Activated CD8-positive, alpha-beta T cell treated with anti-CD3 and anti-CD28 coated beads for 36 hours (primary cell): ENCODE data around the gene PROCR. TPM values are rescaled to one million over a fixed set of nuclear protein-coding genes. Genes with fewer than 3 reads are reported as not detected.
"Not testable (repeated sequence)": the region's sequence is repeated elsewhere in the genome, so short reads cannot be mapped to it uniquely, and the experiment has no call there.

Experiments
- ATAC-seq: fragments of 200-7000 bp; cut with Tn5 transposase; one replicate; pipeline ENCODE4 v1.10.0; 2021; ENCODE audit warnings: mild to moderate bottlenecking, moderate library complexity
- CTCF ChIA-PET: fragments of 350-600 bp; sonication (Branson Sonifier 250); formaldehyde crosslinking; loops from one replicate; lab custom pipeline; 2021; ENCODE audit warnings: antibody characterized with exemption; lab: Charles Lee
- POLR2A ChIA-PET: fragments of 350-600 bp; sonication (Branson Sonifier 250); formaldehyde crosslinking; loops from one replicate; lab custom pipeline; 2021; ENCODE audit warnings: antibody characterized with exemption; lab: Charles Lee
- DNase-seq: peaks from one replicate; pipeline ENCODE4 v3.0.0-alpha.2; 2020
- H3K27ac Mint-ChIP-seq: one replicate; pipeline ENCODE4 v1.8.0; 2021; ENCODE audit warnings: mild to moderate bottlenecking, mixed read lengths
- H3K27me3 Mint-ChIP-seq: one replicate; pipeline ENCODE4 v1.8.0; 2021; ENCODE audit warnings: mixed read lengths
- H3K36me3 Mint-ChIP-seq: one replicate; pipeline ENCODE4 v1.8.0; 2021; ENCODE audit warnings: low read depth, mixed read lengths
- H3K4me1 Mint-ChIP-seq: one replicate; pipeline ENCODE4 v1.8.0; 2021; ENCODE audit warnings: low read depth, mixed read lengths
- H3K4me3 Mint-ChIP-seq: one replicate; pipeline ENCODE4 v1.8.0; 2021; ENCODE audit warnings: mild to moderate bottlenecking, moderate library complexity, mixed read lengths
- H3K9me3 Mint-ChIP-seq: one replicate; pipeline ENCODE4 v1.8.0; 2021; ENCODE audit warnings: mixed read lengths
- intact Hi-C: fragments of 100-400 bp; cut with micrococcal nuclease; formaldehyde crosslinking; loops from one replicate; pipeline ENCODE4 v1.10.0; 2022
- total RNA-seq, 2 experiments: library from RNA; stranded (reverse); gene quantifications; one replicate each; pipeline ENCODE4 v1.2.3, GENCODE V29; 2021
- TF ChIP-seq, protein P1 (sequence below): fragments of 200-600 bp; IDR thresholded peaks from one replicate; pipeline ENCODE4 v1.8.0; 2022; ENCODE audit warnings: antibody characterized with exemption, mild to moderate bottlenecking

The PROCR gene
- total RNA-seq, 2 experiments from 2014 or later: 2.3 to 3.0 TPM

DNA sequence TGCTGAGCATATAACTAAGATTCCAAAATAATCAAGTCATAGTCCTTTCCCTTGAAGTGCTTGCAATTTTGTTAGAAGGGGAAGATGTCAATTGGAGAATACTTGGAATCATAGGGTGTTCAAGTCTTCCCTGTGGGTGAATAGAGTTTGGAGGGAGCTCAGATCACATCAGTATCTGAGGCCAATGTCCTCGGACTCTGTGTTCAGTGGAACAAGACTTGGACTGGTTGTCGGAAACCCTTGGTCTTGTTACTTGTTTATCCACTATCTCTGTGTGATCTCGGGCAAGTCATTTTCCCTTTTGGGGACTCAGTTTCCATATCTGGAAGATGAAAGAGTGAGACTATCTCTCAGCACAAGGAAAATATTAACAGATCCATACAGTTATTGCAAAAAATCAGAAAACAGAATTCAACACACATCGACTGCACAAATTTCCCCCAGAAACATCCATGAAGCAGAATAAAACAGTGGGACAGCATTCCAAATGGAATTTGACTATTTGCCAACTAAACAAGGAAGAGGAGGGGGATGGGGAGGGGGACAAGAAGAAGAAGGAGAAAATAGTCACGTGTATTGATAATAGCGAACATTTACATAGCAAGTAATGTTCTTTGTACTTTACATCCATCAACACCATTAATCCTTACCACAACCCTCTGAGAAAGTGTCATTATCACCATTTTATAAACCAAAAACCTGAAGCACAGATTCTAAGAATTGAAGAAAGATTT is 20.9 kb upstream of the PROCR start:
- Mint-ChIP-seq H3K36me3 (peaks cover 4% of the 10 kb centered on the region), H3K27ac (no peak overlapping the region), H3K4me1 (peaks cover 14% of the 10 kb centered on the region), H3K4me3 (no peak overlapping the region), H3K27me3 (no peaks in the 10 kb centered on the region), H3K9me3 (no peaks in the 10 kb centered on the region)
- DNase-seq (no peak), ATAC-seq (no peak)
- POLR2A ChIA-PET: no interaction called here
- TF ChIP-seq, protein P1, sequence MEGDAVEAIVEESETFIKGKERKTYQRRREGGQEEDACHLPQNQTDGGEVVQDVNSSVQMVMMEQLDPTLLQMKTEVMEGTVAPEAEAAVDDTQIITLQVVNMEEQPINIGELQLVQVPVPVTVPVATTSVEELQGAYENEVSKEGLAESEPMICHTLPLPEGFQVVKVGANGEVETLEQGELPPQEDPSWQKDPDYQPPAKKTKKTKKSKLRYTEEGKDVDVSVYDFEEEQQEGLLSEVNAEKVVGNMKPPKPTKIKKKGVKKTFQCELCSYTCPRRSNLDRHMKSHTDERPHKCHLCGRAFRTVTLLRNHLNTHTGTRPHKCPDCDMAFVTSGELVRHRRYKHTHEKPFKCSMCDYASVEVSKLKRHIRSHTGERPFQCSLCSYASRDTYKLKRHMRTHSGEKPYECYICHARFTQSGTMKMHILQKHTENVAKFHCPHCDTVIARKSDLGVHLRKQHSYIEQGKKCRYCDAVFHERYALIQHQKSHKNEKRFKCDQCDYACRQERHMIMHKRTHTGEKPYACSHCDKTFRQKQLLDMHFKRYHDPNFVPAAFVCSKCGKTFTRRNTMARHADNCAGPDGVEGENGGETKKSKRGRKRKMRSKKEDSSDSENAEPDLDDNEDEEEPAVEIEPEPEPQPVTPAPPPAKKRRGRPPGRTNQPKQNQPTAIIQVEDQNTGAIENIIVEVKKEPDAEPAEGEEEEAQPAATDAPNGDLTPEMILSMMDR: no peak
- CTCF ChIA-PET: no interaction called here
- intact Hi-C loops: no loop called here

DNA sequence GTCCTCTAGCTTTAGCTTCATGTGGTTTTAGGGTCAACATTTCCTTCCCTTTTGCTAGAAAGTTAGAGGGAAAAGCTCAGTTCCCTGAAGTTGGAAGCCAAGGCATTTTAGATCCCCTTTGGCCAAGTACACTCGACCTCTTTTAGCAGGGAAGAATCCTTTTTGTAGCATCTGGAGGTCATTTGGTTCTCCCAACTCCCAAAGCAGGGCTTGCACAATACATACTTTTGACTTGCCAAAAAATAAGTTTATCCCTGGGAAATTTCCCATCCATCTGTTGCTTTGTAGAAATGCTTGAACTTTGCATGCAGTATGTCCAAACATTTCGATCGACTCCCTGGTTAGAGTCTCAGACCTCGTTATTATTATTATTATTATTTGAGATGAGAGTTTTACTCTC is 20.1 kb upstream of the PROCR start:
- ChIA-PET CTCF (no interaction called here), POLR2A (no interaction called here)
- TF ChIP-seq, protein P1: no peak

DNA sequence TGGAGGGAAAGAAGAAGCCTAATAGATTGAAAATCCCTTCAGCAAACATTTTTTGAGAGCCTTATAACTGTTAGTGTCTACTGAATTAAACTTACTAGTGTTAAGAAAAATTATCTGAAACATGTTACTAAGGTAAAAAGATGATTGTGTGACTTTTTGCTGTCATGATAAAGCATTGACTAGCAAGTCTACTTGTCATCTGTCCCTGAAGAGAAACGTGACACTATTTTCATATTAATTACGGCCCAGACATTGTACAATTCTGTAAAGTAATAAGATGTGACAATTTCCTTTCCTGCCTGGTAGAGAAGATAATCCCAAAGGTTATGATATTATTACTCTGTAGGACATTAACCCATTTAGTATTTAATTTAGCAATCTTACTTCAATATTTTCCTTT is 15.9 kb upstream of the PROCR start:
- Mint-ChIP-seq H3K27ac (no peak overlapping the region), H3K36me3 (no peaks in the 10 kb centered on the region), H3K4me1 (peaks cover 6% of the 10 kb centered on the region), H3K4me3 (no peak overlapping the region), H3K9me3 (no peaks in the 10 kb centered on the region), H3K27me3 (no peaks in the 10 kb centered on the region)
- POLR2A ChIA-PET: no interaction called here
- DNase-seq (no peak), ATAC-seq (no peak)
- TF ChIP-seq, protein P1: no peak
- CTCF ChIA-PET: no interaction called here
- intact Hi-C loops: no loop called here

More for the DNA sequence above, 20.1 kb upstream of the PROCR start:
- DNase-seq (no peak), ATAC-seq (no peak)
- H3K27ac Mint-ChIP-seq: no peak overlapping the region
- no peak overlapping the region for H3K4me3 Mint-ChIP-seq
- peaks cover 11% of the 10 kb centered on the region for H3K4me1 Mint-ChIP-seq
- no peaks in the 10 kb centered on the region for H3K27me3 Mint-ChIP-seq
- H3K36me3 Mint-ChIP-seq: peaks cover 3% of the 10 kb centered on the region
- no peaks in the 10 kb centered on the region for H3K9me3 Mint-ChIP-seq
- intact Hi-C loops: no loop called here

DNA sequence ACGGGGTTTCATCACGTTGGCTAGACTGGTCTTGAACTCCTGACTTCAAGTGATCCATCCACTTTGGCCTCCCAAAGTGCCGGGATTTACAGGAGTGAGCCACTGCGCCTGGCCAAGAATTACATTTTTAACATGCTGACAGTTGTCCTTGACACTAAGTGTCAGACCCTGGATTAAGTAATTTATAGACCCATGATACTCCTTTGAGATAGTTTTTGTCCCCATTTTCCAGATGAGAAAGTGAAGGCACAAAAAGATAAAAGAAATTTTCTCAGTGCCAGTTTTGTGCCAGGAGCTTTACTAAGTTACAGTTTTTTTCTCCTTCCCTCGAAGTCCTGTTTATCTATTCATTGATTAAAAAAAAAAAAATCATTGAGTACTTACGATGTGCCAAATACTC is 14.9 kb upstream of the PROCR start:
- CTCF ChIA-PET: interaction anchor here (0.6 to 0.7 kb wide), 2 partner anchors 31 to 52 kb away, joined by 3 read pairs; no protein-coding TSS in a partner anchor
- Mint-ChIP-seq H3K27me3 (no peaks in the 10 kb centered on the region), H3K27ac (no peak overlapping the region), H3K4me1 (peaks cover 12% of the 10 kb centered on the region), H3K36me3 (no peaks in the 10 kb centered on the region), H3K4me3 (no peak overlapping the region), H3K9me3 (no peaks in the 10 kb centered on the region)
- TF ChIP-seq, protein P1: no peak
- no peak for ATAC-seq
- DNase-seq: no peak
- intact Hi-C loops: no loop called here
- POLR2A ChIA-PET: no interaction called here

DNA sequence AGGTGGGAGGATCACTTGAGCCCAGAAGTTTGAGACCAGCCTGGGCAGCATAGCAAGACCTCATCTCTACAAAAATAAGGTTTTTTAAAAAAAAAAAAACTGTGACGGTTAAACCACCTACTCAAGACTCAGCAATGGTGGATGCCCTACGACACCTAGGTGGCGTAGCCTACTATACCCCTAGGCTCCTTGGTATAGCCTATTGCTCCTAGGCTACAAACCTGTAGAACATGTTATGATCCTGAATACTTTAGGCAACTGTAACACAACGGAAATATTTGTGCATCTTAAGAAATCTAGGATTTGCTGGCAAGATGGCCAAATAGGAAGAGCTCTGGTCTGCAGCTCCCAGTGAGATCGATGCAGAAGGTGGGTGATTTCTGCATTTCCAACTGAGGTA is 11.5 kb upstream of the PROCR start:
- peaks cover 14% of the 10 kb centered on the region for H3K4me1 Mint-ChIP-seq
- H3K36me3 Mint-ChIP-seq: not testable (repeated sequence)

GRCh38 chr20:35164531-35164930 is 7.3 kb upstream of the PROCR start:
- intact Hi-C loops, POLR2A ChIA-PET, H3K27me3 Mint-ChIP-seq, DNase-seq, H3K4me3 Mint-ChIP-seq, H3K9me3 Mint-ChIP-seq, CTCF ChIA-PET, H3K27ac Mint-ChIP-seq, H3K36me3 Mint-ChIP-seq, ATAC-seq: not testable (repeated sequence)
- peaks cover 14% of the 10 kb centered on the region for H3K4me1 Mint-ChIP-seq

More for the DNA sequence above, 11.5 kb upstream of the PROCR start:
- H3K9me3 Mint-ChIP-seq, POLR2A ChIA-PET, DNase-seq, H3K27ac Mint-ChIP-seq, intact Hi-C loops, H3K27me3 Mint-ChIP-seq, H3K4me3 Mint-ChIP-seq, ATAC-seq: not testable (repeated sequence)
- CTCF ChIA-PET: interaction anchor here (2.6 kb wide), 1 partner anchor 16 kb away, joined by 10 read pairs; no protein-coding TSS in a partner anchor
